K562 (cell line): ENCODE data around the gene GUK1. TPM values are rescaled to one million over a fixed set of nuclear protein-coding genes. Genes with fewer than 3 reads are reported as not detected.

Source experiments
- ATAC-seq: fragments of 200-7000 bp; cut with Tn5 transposase; 3 replicates; pipeline ENCODE4 v1.9.1; 2020; ENCODE audit warnings: moderate library complexity
- BruUV-seq: library from RNA; stranded (reverse); fragments of 400-500 nt; replicated peaks from 2 replicates; lab custom pipeline; 2021; lab: Mats Ljungman, UMichigan
- CTCF ChIA-PET: fragments of 300-600 bp; formaldehyde crosslinking; extraction: SDS; loops from one replicate; lab custom pipeline; 2021; ENCODE audit warnings: low intra/inter-chr PET ratio; lab: Yijun Ruan, JAX
- POLR2A ChIA-PET: fragments of 300-600, 350-650 bp; sonication (Branson Sonifier 250); formaldehyde crosslinking; extraction: SDS; loops from one replicate; lab custom pipeline; 2021; ENCODE audit warnings: antibody characterized with exemption, inconsistent platforms; lab: Yijun Ruan, JAX
- DNase-seq, 4 experiments: peaks; one replicate each; pipeline versions ENCODE4 v3.0.0 to v3.0.0-alpha.2; 2011 to 2018; ENCODE audit warnings: low spot score in 3 of 4, mixed read lengths in 3 of 4; ENCODE audit errors: extremely low read depth in 1 of 4
- FAIRE-seq: peaks from 2 replicates; lab custom pipeline; 2011; peaks lifted over from hg19 to GRCh38; lab: Jason Lieb, UNC
- H2AFZ ChIP-seq: 2 replicates; pipeline ENCODE4 v1.6.0; 2011; ENCODE audit warnings: low read depth, low read length, control low read depth, inconsistent platforms
- H3K27ac ChIP-seq: fragments of 200-600 bp; 3 replicates; pipeline ENCODE4 v1.8.0; 2011; ENCODE audit warnings: low read depth, mild to moderate bottlenecking, control low read depth, inconsistent platforms, low read length, moderate library complexity, mixed read lengths; ENCODE audit errors: extremely low read depth
- H3K27me3 ChIP-seq, 2 experiments: fragments of 300-600 bp in 1 of 2; 2 replicates in 1 of 2; 3 replicates in 1 of 2; pipeline versions ENCODE4 v1.6.0 to v1.8.0; 2011; ENCODE audit warnings: inconsistent platforms in 2 of 2, low read length in 2 of 2, mild to moderate bottlenecking in 1 of 2, mixed read lengths in 1 of 2, moderate library complexity in 1 of 2; ENCODE audit not compliant: control insufficient read depth in 2 of 2, insufficient read depth in 2 of 2
- H3K36me3 ChIP-seq: fragments of 300-600 bp; 3 replicates; pipeline ENCODE4 v1.8.0; 2011; ENCODE audit warnings: mild to moderate bottlenecking, low read length, inconsistent platforms; ENCODE audit not compliant: control insufficient read depth, insufficient read depth
- H3K4me1 ChIP-seq, 2 experiments: fragments of 200-600 bp in 1 of 2; replicated peaks in 1 of 2; 2 replicates in 1 of 2; 3 replicates in 1 of 2; pipeline versions ENCODE4 v1.5.1 to v1.8.0; 2011; ENCODE audit warnings: inconsistent platforms in 2 of 2, low read length in 2 of 2, mild to moderate bottlenecking in 1 of 2, mixed read lengths in 1 of 2, moderate library complexity in 1 of 2; ENCODE audit not compliant: control insufficient read depth in 2 of 2, insufficient read depth in 2 of 2
- H3K4me2 ChIP-seq: 2 replicates; pipeline ENCODE4 v1.6.1; 2011; ENCODE audit warnings: low read length, control low read depth, inconsistent platforms, mixed read lengths; ENCODE audit not compliant: insufficient read depth
- H3K4me3 ChIP-seq: fragments of 200-600 bp; sonication (generic), shearing (Covaris generic); 2 replicates; pipeline ENCODE4 v1.5.1; 2016; ENCODE audit warnings: control low read depth, inconsistent platforms
- H3K79me2 ChIP-seq: fragments of 200-600 bp; 3 replicates; pipeline ENCODE4 v1.8.0; 2011; ENCODE audit warnings: low read length, inconsistent platforms; ENCODE audit not compliant: control insufficient read depth, insufficient read depth
- H3K9ac ChIP-seq, 2 experiments: 2 replicates each; pipeline versions ENCODE4 v1.6.0 to v1.6.1; 2011; ENCODE audit warnings: low read depth in 2 of 2, low read length in 2 of 2, control low read depth in 1 of 2, inconsistent platforms in 1 of 2, mild to moderate bottlenecking in 1 of 2, mixed read lengths in 1 of 2; ENCODE audit not compliant: insufficient read depth in 1 of 2
- H3K9me1 ChIP-seq: one replicate; pipeline ENCODE4 v1.6.0; 2011; ENCODE audit warnings: inconsistent platforms, mild to moderate bottlenecking, low read length, moderate library complexity; ENCODE audit not compliant: control insufficient read depth, insufficient read depth
- H3K9me3 ChIP-seq: replicated peaks from 2 replicates; pipeline ENCODE4 v1.5.1; 2011; ENCODE audit warnings: low read depth, low read length, inconsistent platforms; ENCODE audit not compliant: control insufficient read depth, insufficient read depth
- H4K20me1 ChIP-seq: replicated peaks from 2 replicates; pipeline ENCODE4 v1.6.1; 2011; ENCODE audit warnings: low read length, inconsistent platforms, mixed read lengths; ENCODE audit not compliant: control insufficient read depth, insufficient read depth
- BHLHE40 ChIP-seq: IDR thresholded peaks from 2 replicates; pipeline ENCODE4 v1.6.1; 2011; ENCODE audit warnings: low read length, improper control_type of control experiment
- CREM ChIP-seq: IDR thresholded peaks from 2 replicates; pipeline ENCODE4 v1.6.1; 2014; ENCODE audit warnings: antibody characterized with exemption, low read depth
- CTBP1 ChIP-seq: fragments of 450-650 bp; IDR thresholded peaks from 2 replicates; pipeline ENCODE4 v1.6.1; 2016; ENCODE audit warnings: borderline replicate concordance
- FOXA1 ChIP-seq: fragments of 450-650 bp; IDR thresholded peaks from 2 replicates; pipeline ENCODE4 v1.6.1; 2016; ENCODE audit warnings: mild to moderate bottlenecking, borderline replicate concordance
- HSF4 ChIP-seq: fragments of 250-450 bp; sonication (Bioruptor Pico); IDR thresholded peaks from 2 replicates; pipeline ENCODE4 v2.1.2; 2022; ENCODE audit warnings: mild to moderate bottlenecking, moderate library complexity, borderline replicate concordance
- MITF ChIP-seq: IDR thresholded peaks from 2 replicates; pipeline ENCODE4 v1.6.1; 2014; ENCODE audit warnings: antibody characterized with exemption
- NCOA1 ChIP-seq: fragments of 450-650 bp; IDR thresholded peaks from 2 replicates; pipeline ENCODE4 v1.6.1; 2016; ENCODE audit warnings: low read depth
- NFRKB ChIP-seq: fragments of 450-650 bp; IDR thresholded peaks from 2 replicates; pipeline ENCODE4 v1.6.1; 2016; ENCODE audit warnings: low read depth
- OTX1 ChIP-seq: fragments of 450-650 bp; formaldehyde crosslinking; IDR thresholded peaks from 2 replicates; pipeline ENCODE4 v1.4.0; 2022; ENCODE audit warnings: mild to moderate bottlenecking
- PATZ1 ChIP-seq: fragments of 250-450 bp; sonication (Bioruptor Pico); IDR thresholded peaks from 2 replicates; pipeline ENCODE4 v1.5.0; 2020; ENCODE audit warnings: mild to moderate bottlenecking, borderline replicate concordance
- POLR2A ChIP-seq: fragments of 450-650 bp; conservative IDR thresholded peaks from 2 replicates; pipeline ENCODE4 v1.6.1; 2016
- SMAD3 ChIP-seq: fragments of 450-650 bp; formaldehyde crosslinking; conservative IDR thresholded peaks from 2 replicates; pipeline ENCODE4 v1.4.0; 2020; ENCODE audit warnings: mild to moderate bottlenecking
- STAT5B ChIP-seq: fragments of 250-450 bp; sonication (Bioruptor Pico); IDR thresholded peaks from 2 replicates; pipeline ENCODE4 v1.8.0; 2021; ENCODE audit warnings: mild to moderate bottlenecking, inconsistent platforms
- ZNF175 ChIP-seq: fragments of 200-800 bp; sonication (Bioruptor generic); IDR thresholded peaks from 2 replicates; pipeline ENCODE4 v1.6.1; 2016; ENCODE audit warnings: low read depth, mild to moderate bottlenecking, missing genetic modification characterization, missing compliant biosample characterization
- ZNF232 ChIP-seq: sonication (generic); formaldehyde crosslinking; IDR thresholded peaks from 2 replicates; pipeline ENCODE4 v1.8.0; 2022; ENCODE audit warnings: mild to moderate bottlenecking, missing genetic modification reagents
- WGBS: fragments of 100-300 bp; shearing (Covaris generic); methylation state at CpG from one replicate; pipeline ENCODE4 v1.1.6; 2016; ENCODE audit warnings: low coverage, mixed read lengths; ENCODE audit not compliant: insufficient coverage; ENCODE audit errors: missing lambda C conversion rate; 5-methylcytosine and 5-hydroxymethylcytosine counted together
- in situ Hi-C: fragments of 300-500 bp; cut with MboI; formaldehyde crosslinking; loops from 4 replicates; pipeline ENCODE4 v1.15.0; 2018; ENCODE audit warnings: inconsistent platforms, mixed read lengths
- intact Hi-C: fragments of 100-400 bp; cut with micrococcal nuclease; formaldehyde crosslinking; loops from 2 replicates; pipeline ENCODE4 v1.14.2; 2022
- polyA plus RNA-seq, 8 experiments: library from polyadenylated mRNA; depleted of rRNA in 4 of 8; stranded (reverse) in 5 of 8; unstranded in 3 of 8; fragments of >200 nt; fragmentation: Nextera tagmentation in 2 of 8; fragmentation: Illumina TruSeq in 1 of 8; extraction: Ambion mirVana in 2 of 8; extraction: Trizol in 1 of 8; gene quantifications; 2 replicates each; pipeline versions ENCODE4 v1.2.1 to v1.2.3, GENCODE V29; 2011 to 2014; ENCODE audit warnings: inconsistent platforms in 1 of 8, missing spikeins in 1 of 8
- total RNA-seq, 7 experiments: library from RNA; depleted of rRNA in 6 of 7; stranded (reverse); fragments of >200 nt in 6 of 7; fragmentation: Illumina TruSeq in 2 of 7; extraction: Trizol in 2 of 7; gene quantifications; 2 replicates each; pipeline versions ENCODE4 v1.2.1 to v1.2.3, GENCODE V29; 2011 to 2021; ENCODE audit warnings: low replicate concordance in 1 of 7

Gene GUK1
- total and polyA plus RNA-seq, 9 of the 15 experiments (the other 6 are each of a cell fraction or from before 2014, with no cell fraction given) = 7.0 to 331 (median 132) TPM

GRCh38 chr1:228152918-228153258 is 12.8 kb downstream of the GUK1 start:
- intact Hi-C loops (no loop called here), in situ Hi-C loops (no loop called here)
- H3K27me3 ChIP-seq = no peaks in the 10 kb centered on the region
- BruUV-seq = no TSS peak
- H4K20me1 ChIP-seq = no peaks in the 10 kb centered on the region; the same call in none of the 2 replicates
- H2AFZ ChIP-seq = no peak overlapping the region
- H3K9me1 ChIP-seq = no peaks in the 10 kb centered on the region
- DNase-seq (no peak), ATAC-seq (no peak), FAIRE-seq (no peak)
- ChIA-PET CTCF (no interaction called here), POLR2A (interaction anchor here (0.6 to 4.2 kb wide), 4 partner anchors 10 to 70 kb away, joined by 3 to 46 read pairs (median 9); partner anchors contain the start of genes ARF1, GUK1 and IBA57)
- peaks cover 16 to 78% of the 10 kb centered on the region in 2 experiments for H3K4me1 ChIP-seq
- 56% methylated on average over 3 of the region's 3 CpGs for WGBS
- H3K79me2 ChIP-seq = peaks cover 19% of the 10 kb centered on the region; the same call in 2 of the 3 replicates
- peak overlapping the region in 1 of 2 experiments; percentile 91; a peak in 2 of 4 replicates for H3K9ac ChIP-seq
- peaks cover 18% of the 10 kb centered on the region; the same call in 2 of the 3 replicates for H3K36me3 ChIP-seq
- H3K4me2 ChIP-seq = no peak overlapping the region
- no peak for TF ChIP-seq FOXA1
- TF ChIP-seq CTBP1 = no peak
- TF ChIP-seq STAT5B (CRISPR knock-in tag) = no peak
- TF ChIP-seq ZNF232 (CRISPR knock-in tag) = no peak
- no peak for TF ChIP-seq SMAD3 (CRISPR knock-in tag)
- TF ChIP-seq BHLHE40 = no peak
- no peak for TF ChIP-seq PATZ1 (CRISPR knock-in tag)
- no peak for TF ChIP-seq NFRKB
- no peak for TF ChIP-seq CREM
- no peak for TF ChIP-seq NCOA1
- no peak for TF ChIP-seq MITF
- TF ChIP-seq OTX1 (CRISPR knock-in tag) = no peak
- TF ChIP-seq POLR2A = no peak
- TF ChIP-seq HSF4 (CRISPR knock-in tag) = no peak
- TF ChIP-seq ZNF175 = no peak
- no peak overlapping the region for H3K4me3 ChIP-seq
- no peak overlapping the region for H3K27ac ChIP-seq
- H3K9me3 ChIP-seq = no peaks in the 10 kb centered on the region
